ENCODE results near the gene C12orf57.

The C12orf57 gene

DNA sequence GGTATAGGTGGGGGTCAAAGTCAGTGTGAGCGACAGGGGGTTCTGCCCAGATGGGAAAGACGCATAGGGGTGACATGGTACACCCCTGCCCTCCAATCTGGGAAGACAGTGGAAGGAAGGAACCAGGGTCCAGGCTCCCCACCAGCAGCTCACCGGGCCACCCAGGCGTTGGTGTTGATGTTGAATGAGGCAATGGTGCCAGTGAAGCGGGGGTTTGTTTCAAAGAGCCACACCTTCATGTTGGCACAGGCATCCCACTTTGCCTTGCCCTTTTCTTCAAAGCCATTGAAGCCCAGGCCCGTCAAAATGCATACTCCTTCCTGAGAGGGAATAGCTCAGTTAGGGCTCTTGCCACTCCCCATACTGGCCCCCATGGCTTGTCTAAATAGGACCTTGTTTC, 34.4 kb downstream of the C12orf57 start:
- DNase-seq (ENCODE audit: low read depth in 2 of 2), result no peak
- no peak overlapping the region for H3K4me3 ChIP-seq (replicated peaks in 1 of 2; ENCODE audit: low read depth in 2 of 2, low read length in 2 of 2)
- TF ChIP-seq, protein P1, sequence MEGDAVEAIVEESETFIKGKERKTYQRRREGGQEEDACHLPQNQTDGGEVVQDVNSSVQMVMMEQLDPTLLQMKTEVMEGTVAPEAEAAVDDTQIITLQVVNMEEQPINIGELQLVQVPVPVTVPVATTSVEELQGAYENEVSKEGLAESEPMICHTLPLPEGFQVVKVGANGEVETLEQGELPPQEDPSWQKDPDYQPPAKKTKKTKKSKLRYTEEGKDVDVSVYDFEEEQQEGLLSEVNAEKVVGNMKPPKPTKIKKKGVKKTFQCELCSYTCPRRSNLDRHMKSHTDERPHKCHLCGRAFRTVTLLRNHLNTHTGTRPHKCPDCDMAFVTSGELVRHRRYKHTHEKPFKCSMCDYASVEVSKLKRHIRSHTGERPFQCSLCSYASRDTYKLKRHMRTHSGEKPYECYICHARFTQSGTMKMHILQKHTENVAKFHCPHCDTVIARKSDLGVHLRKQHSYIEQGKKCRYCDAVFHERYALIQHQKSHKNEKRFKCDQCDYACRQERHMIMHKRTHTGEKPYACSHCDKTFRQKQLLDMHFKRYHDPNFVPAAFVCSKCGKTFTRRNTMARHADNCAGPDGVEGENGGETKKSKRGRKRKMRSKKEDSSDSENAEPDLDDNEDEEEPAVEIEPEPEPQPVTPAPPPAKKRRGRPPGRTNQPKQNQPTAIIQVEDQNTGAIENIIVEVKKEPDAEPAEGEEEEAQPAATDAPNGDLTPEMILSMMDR (IDR thresholded peaks at IDR 0.05; ENCODE audit: low read depth, low read length), result no peak

DNA sequence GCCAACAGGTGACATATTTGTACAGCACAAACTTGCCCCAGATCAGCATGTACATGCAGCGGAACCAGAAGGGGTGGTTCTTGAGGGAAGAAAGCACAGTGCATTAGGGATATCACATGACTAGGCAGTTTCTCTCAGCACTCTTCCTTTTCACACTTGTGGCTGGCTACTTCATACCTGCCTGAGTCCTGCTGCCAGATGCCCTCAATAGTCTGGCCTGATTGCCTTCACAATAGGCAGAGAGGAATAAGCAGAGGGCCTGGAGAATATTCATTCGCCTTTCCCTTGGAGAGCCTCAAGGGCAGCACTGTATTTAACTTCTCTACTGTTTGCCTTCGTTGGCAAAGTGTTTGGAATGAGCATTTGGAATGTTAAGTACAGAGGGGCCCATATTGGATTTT, 34.8 kb downstream of the C12orf57 start:
- no peak overlapping the region for H3K4me3 ChIP-seq (replicated peaks in 1 of 2; ENCODE audit: low read depth in 2 of 2, low read length in 2 of 2)
- DNase-seq (ENCODE audit: low read depth in 2 of 2), result no peak
- TF ChIP-seq, protein P1 (IDR thresholded peaks at IDR 0.05; ENCODE audit: low read depth, low read length), result no peak

DNA sequence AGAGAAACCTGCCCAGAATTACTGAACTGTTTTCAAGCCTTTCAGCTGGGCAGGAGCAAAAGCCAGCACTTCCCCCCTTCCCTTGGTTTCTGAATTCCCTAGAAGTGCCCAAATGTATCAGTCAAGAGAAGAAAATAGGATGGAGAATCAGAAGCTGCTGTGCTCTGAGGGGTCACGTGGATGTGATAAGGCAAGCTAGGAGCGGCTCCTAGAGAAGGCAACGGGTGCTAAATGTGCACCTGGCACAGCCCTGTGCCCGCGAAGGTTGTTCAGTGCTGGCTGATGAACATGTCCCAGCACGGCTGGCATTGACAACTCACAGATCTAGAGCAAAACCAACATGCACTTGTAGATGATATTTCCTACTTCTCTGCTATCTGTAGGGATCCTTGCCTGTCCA, 35.2 kb downstream of the C12orf57 start:
- H3K4me3 ChIP-seq (replicated peaks in 1 of 2; ENCODE audit: low read depth in 2 of 2, low read length in 2 of 2), result no peak overlapping the region
- DNase-seq (ENCODE audit: low read depth in 2 of 2), result no peak
- TF ChIP-seq, protein P1 (IDR thresholded peaks at IDR 0.05; ENCODE audit: low read depth, low read length), result no peak

DNA sequence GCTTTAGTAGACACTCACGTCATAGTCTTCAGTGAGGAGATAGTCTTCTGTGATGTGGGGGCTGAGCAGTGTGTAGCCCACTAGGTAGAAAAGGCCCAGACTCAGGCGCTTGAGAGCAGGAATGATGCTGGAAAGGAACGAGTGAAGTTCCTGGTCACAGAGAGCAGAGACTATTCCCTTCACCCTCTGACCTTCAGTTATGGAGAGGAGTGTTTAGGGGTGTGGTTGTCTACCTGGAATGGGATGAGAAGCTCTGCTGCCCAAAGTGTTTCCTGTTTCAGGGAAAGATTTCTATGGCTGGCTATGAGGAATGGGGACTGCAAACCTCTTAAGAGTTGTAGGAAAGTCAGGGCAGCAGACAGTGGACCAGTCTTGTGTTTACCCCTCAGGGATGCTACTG, 35.6 kb downstream of the C12orf57 start:
- H3K4me3 ChIP-seq (replicated peaks in 1 of 2; ENCODE audit: low read depth in 2 of 2, low read length in 2 of 2), result no peak overlapping the region
- TF ChIP-seq, protein P1 (IDR thresholded peaks at IDR 0.05; ENCODE audit: low read depth, low read length), result no peak
- DNase-seq (ENCODE audit: low read depth in 2 of 2), result no peak

DNA sequence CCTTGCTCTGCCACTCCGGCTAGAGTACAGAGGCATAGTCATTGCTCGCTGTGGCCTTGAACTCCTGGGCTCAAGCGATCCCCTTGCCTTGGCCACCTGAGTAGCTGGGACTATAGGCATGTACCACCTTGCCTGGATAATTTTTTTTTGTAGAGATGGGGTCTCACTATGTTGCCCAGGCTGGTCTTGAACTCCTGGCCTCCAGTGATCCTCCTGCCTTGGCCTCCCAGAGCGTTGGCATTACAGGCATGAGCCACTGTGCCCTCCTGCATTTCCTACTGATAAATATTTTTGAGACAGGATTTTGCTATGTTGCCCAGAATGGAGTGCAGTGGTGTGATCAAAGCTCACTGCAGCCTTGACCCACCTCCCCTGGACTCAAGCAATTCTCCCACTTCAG, 36.3 kb downstream of the C12orf57 start:
- no peak overlapping the region for H3K4me3 ChIP-seq (replicated peaks in 1 of 2; ENCODE audit: low read depth in 2 of 2, low read length in 2 of 2)
- TF ChIP-seq, protein P1 (IDR thresholded peaks at IDR 0.05; ENCODE audit: low read depth, low read length), result no peak
- no peak for DNase-seq (ENCODE audit: low read depth in 2 of 2)

DNA sequence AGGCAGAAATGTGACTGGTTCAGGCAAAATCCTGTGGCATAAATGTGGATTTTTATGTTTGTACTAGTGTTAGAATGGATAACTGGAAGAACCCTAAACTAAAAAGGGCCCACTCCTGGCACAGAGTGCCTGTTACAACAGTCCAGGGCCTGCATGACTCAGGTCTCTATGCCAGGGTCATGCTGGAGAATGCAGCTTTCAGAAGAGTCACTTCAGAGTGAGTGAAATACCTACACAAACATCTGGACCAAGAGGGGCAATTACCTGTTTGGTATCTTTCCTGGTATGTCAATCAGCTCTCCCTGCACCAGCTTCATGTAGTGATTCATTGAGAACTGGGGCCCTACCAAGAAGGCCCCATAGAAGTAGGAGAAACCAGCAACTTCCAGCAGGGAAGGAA, 36.9 kb downstream of the C12orf57 start:
- H3K4me3 ChIP-seq (replicated peaks in 1 of 2; ENCODE audit: low read depth in 2 of 2, low read length in 2 of 2), result no peak overlapping the region
- TF ChIP-seq, protein P1 (IDR thresholded peaks at IDR 0.05; ENCODE audit: low read depth, low read length), result no peak
- no peak for DNase-seq (ENCODE audit: low read depth in 2 of 2)
